ENCODE results near the gene IDH2. TPM values are rescaled to one million over a fixed set of nuclear protein-coding genes. Genes with fewer than 3 reads are reported as not detected.

The IDH2 gene
- total and polyA plus RNA-seq, 2 of the 13 experiments (the other 11 are each of a cell fraction or from before 2014, with no cell fraction given), result 121 to 145 TPM

DNA sequence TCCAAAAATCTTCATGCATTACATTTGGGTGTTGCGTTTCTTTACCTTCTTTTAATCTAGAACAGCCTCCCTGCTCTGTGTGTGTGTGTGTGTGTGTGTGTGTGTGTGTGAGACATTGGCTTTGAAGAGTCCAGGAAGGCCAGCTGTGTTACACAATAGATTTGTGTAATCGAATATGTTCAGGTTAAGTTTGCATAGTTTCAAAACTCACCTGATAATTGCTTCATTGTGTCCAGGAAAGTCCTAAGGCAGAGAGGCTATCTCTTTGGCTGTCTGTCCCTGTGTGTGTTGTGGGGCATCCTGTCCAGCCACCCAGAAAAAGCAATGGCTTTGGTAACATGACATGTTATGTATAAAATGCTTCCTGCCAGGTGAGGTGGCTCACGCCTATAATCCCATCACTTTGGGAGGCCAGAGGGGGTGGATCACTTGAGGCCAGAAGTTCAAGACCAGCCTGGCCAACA is 63.6 kb downstream of the IDH2 start (continued):
- peak; percentile 51; the same call in 1 of the 2 replicates for TF ChIP-seq ARNTL (CRISPR knock-in tag; IDR thresholded peaks at IDR 0.05)
- TF ChIP-seq, protein P1, sequence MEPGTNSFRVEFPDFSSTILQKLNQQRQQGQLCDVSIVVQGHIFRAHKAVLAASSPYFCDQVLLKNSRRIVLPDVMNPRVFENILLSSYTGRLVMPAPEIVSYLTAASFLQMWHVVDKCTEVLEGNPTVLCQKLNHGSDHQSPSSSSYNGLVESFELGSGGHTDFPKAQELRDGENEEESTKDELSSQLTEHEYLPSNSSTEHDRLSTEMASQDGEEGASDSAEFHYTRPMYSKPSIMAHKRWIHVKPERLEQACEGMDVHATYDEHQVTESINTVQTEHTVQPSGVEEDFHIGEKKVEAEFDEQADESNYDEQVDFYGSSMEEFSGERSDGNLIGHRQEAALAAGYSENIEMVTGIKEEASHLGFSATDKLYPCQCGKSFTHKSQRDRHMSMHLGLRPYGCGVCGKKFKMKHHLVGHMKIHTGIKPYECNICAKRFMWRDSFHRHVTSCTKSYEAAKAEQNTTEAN (CRISPR knock-in tag; conservative IDR thresholded peaks at IDR 0.05), result peak; percentile 88
- peak; percentile 42; the same call in 1 of the 2 replicates for TF ChIP-seq ETV5 (CRISPR knock-in tag; IDR thresholded peaks at IDR 0.05; ENCODE audit: borderline replicate concordance)
- TF ChIP-seq, protein P2, sequence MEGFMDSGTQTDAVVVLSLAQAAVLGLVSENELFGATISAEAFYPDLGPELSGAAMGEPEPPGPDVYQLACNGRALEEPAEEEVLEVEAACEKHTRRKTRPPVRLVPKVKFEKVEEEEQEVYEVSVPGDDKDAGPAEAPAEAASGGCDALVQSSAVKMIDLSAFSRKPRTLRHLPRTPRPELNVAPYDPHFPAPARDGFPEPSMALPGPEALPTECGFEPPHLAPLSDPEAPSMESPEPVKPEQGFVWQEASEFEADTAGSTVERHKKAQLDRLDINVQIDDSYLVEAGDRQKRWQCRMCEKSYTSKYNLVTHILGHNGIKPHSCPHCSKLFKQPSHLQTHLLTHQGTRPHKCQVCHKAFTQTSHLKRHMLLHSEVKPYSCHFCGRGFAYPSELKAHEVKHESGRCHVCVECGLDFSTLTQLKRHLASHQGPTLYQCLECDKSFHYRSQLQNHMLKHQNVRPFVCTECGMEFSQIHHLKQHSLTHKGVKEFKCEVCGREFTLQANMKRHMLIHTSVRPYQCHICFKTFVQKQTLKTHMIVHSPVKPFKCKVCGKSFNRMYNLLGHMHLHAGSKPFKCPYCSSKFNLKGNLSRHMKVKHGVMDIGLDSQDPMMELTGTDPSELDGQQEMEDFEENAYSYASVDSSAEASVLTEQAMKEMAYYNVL (CRISPR knock-in tag; IDR thresholded peaks at IDR 0.05; ENCODE audit: borderline replicate concordance), result no peak
- no peak for TF ChIP-seq ZNF251 (CRISPR knock-in tag; IDR thresholded peaks at IDR 0.05)
- 0 out of 2 replicates have a peak, but pooled peaks have one; percentile 42 for TF ChIP-seq ZNF567 (CRISPR knock-in tag; IDR thresholded peaks at IDR 0.05; ENCODE audit: borderline replicate concordance)
- peak; percentile 63 for TF ChIP-seq HNF4A (CRISPR knock-in tag; IDR thresholded peaks at IDR 0.05)
- no peak for TF ChIP-seq SNRNP70 (IDR thresholded peaks at IDR 0.05; ENCODE audit: low read depth, low read length)
- TF ChIP-seq, protein P3, sequence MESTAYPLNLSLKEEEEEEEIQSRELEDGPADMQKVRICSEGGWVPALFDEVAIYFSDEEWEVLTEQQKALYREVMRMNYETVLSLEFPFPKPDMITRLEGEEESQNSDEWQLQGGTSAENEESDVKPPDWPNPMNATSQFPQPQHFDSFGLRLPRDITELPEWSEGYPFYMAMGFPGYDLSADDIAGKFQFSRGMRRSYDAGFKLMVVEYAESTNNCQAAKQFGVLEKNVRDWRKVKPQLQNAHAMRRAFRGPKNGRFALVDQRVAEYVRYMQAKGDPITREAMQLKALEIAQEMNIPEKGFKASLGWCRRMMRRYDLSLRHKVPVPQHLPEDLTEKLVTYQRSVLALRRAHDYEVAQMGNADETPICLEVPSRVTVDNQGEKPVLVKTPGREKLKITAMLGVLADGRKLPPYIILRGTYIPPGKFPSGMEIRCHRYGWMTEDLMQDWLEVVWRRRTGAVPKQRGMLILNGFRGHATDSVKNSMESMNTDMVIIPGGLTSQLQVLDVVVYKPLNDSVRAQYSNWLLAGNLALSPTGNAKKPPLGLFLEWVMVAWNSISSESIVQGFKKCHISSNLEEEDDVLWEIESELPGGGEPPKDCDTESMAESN (CRISPR knock-in tag; conservative IDR thresholded peaks at IDR 0.05), result 0 out of 2 replicates have a peak, but pooled peaks have one; percentile 63
- TF ChIP-seq MED1 (CRISPR knock-in tag; IDR thresholded peaks at IDR 0.05), result no peak
- TF ChIP-seq TCF12 (IDR thresholded peaks at IDR 0.05), result no peak
- peak; percentile 67; the same call in 1 of the 2 replicates for TF ChIP-seq TCF12 (CRISPR knock-in tag; IDR thresholded peaks at IDR 0.05)
- TF ChIP-seq, protein P4, sequence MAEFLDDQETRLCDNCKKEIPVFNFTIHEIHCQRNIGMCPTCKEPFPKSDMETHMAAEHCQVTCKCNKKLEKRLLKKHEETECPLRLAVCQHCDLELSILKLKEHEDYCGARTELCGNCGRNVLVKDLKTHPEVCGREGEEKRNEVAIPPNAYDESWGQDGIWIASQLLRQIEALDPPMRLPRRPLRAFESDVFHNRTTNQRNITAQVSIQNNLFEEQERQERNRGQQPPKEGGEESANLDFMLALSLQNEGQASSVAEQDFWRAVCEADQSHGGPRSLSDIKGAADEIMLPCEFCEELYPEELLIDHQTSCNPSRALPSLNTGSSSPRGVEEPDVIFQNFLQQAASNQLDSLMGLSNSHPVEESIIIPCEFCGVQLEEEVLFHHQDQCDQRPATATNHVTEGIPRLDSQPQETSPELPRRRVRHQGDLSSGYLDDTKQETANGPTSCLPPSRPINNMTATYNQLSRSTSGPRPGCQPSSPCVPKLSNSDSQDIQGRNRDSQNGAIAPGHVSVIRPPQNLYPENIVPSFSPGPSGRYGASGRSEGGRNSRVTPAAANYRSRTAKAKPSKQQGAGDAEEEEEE (CRISPR knock-in tag; IDR thresholded peaks at IDR 0.05; ENCODE audit: borderline replicate concordance), result no peak; the same call in 1 of the 2 replicates
- TF ChIP-seq RARA (CRISPR knock-in tag; IDR thresholded peaks at IDR 0.05), result peak; percentile 79
- peak; percentile 36 for TF ChIP-seq TEAD3 (CRISPR knock-in tag; optimal IDR thresholded peaks at IDR 0.05; ENCODE audit: borderline replicate concordance)
- 0 out of 2 replicates have a peak, but pooled peaks have one; percentile 43 for TF ChIP-seq ZNF264 (CRISPR knock-in tag; IDR thresholded peaks at IDR 0.05)
- TF ChIP-seq, protein P5, sequence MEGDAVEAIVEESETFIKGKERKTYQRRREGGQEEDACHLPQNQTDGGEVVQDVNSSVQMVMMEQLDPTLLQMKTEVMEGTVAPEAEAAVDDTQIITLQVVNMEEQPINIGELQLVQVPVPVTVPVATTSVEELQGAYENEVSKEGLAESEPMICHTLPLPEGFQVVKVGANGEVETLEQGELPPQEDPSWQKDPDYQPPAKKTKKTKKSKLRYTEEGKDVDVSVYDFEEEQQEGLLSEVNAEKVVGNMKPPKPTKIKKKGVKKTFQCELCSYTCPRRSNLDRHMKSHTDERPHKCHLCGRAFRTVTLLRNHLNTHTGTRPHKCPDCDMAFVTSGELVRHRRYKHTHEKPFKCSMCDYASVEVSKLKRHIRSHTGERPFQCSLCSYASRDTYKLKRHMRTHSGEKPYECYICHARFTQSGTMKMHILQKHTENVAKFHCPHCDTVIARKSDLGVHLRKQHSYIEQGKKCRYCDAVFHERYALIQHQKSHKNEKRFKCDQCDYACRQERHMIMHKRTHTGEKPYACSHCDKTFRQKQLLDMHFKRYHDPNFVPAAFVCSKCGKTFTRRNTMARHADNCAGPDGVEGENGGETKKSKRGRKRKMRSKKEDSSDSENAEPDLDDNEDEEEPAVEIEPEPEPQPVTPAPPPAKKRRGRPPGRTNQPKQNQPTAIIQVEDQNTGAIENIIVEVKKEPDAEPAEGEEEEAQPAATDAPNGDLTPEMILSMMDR (CRISPR knock-in tag; IDR thresholded peaks at IDR 0.05), result 0 out of 2 replicates have a peak, but pooled peaks have one; percentile 12
- no peak for TF ChIP-seq NFE2 (CRISPR knock-in tag; IDR thresholded peaks at IDR 0.05)
- no peak for TF ChIP-seq ZNF660 (CRISPR knock-in tag; IDR thresholded peaks at IDR 0.05; ENCODE audit: borderline replicate concordance, low read depth)
- no peak for TF ChIP-seq YY1 (IDR thresholded peaks at IDR 0.05; ENCODE audit: insufficient read depth, insufficient replicate concordance, low read depth, low read length)
- no peak for TF ChIP-seq NONO (IDR thresholded peaks at IDR 0.05)
- TF ChIP-seq NONO (CRISPR knock-in tag; conservative IDR thresholded peaks at IDR 0.05), result peak; percentile 57; the same call in 1 of the 2 replicates
